ENCODE results near the gene SEC11C.

GRCh38 chr18:59159265-59159664 is 19.6 kb downstream of the SEC11C start:
- TF ChIP-seq CTCF (IDR thresholded peaks at IDR 0.05) (no peak), FOXJ3 (CRISPR knock-in tag; IDR thresholded peaks at IDR 0.05; ENCODE audit: borderline replicate concordance) (no peak), ZNF138 (CRISPR knock-in tag; conservative IDR thresholded peaks at IDR 0.05) (no peak), HMGA2 (CRISPR knock-in tag; IDR thresholded peaks at IDR 0.05) (no peak)

All from WTC11 (cell line).